Activated CD8-positive, alpha-beta memory T cell treated with anti-CD3 and anti-CD28 coated beads for 24 hours (primary cell): Measurements from ENCODE around the gene LRTM2.

Experiments
- DNase-seq: peaks from one replicate; pipeline ENCODE4 v3.0.0-alpha.2; 2020

Gene LRTM2

DNA sequence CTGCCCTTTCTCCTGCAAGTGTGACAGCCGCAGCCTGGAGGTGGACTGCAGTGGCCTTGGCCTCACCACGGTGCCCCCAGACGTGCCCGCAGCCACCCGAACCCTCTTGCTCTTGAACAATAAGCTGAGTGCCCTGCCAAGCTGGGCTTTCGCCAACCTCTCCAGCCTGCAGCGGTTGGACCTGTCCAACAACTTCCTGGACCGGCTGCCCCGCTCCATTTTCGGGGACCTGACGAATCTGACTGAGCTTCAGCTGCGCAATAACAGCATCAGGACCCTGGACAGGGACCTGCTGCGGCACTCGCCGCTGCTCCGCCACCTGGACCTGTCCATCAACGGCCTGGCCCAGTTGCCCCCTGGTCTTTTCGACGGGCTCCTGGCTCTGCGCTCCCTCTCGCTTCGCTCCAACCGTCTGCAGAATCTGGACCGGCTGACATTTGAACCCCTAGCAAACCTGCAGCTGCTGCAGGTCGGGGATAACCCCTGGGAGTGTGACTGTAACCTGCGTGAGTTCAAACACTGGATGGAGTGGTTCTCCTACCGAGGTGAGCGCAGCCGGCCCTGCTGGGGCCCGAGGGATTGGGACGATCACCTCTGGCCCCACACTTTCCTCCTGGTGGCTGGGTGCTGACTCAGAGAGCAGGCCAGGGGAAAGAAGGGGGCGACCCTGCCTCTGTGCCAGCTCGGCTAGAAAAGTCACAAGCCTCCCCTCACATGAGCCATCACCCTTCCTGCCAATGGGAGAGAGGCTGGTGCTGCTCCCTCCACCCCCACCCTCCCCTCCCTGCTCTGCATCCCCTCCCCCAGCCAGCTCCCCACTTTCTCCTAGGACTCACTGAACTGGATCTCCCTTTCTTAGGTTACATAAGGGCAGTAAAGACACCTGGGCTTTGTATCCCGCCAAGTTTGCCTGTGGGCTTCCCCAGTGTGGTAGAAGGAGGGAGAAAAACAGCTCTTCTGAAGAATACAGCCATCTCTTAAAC lies 10.9 kb downstream of the LRTM2 start:
- DNase-seq = no peak

DNA sequence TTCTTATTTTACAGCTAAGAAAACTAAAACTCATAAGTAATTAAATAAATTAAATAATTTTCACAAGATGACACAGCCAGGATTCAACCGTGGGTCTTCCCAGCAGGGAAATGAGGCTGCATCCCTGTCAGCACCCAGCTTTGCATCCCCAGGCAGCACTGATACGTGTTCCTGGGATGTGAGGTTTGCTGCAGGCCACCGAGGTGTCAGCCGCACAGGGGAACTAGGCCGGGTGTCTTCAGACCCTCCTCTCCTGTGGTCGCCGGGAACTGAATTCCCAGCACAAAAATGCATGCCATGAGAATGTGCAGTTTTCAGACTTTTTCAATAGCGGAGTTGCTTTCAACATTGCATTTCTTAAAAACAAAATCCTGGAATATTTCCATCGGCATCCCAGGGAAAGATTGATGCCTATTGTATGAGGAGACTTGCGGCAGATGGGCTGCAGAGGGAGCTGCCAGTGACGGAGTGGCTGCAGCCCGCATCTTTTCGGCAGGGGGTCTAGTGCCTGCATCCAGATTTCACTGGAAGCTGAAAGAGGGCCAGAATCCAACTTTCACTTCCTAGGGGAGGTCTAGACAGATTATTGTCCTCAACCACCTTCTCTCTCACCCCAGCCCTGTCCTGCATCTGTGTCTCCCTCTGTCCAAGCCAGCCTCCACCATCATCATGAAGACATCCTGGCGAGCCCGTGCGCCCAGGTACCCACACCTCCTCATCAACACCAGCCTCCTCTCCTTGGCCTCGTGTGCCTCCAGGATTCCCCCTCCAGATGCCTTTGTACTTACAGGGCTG lies 12.6 kb downstream of the LRTM2 start:
- DNase-seq = no peak

DNA sequence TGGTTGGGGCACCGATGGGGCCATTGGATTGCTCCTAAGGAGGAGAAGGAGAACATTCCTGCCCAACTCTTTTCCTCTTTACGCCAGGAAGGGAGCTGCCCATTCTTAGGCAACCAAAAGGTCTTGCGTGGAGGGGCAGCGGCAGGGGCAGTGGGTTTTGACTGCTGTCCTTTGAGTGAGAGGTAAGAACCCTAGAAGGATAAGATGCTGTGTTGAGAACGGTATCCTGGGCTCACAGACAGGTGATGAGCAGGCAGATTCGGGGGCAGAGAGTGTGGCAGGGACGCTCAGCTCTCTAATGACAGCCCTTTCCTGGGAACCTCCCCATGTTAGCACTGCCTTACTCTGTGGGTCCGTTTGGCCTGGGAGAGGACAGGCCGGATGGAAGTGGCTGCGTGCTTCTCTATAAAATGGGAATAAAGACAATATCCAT lies 13.2 kb downstream of the LRTM2 start:
- DNase-seq = no peak

DNA sequence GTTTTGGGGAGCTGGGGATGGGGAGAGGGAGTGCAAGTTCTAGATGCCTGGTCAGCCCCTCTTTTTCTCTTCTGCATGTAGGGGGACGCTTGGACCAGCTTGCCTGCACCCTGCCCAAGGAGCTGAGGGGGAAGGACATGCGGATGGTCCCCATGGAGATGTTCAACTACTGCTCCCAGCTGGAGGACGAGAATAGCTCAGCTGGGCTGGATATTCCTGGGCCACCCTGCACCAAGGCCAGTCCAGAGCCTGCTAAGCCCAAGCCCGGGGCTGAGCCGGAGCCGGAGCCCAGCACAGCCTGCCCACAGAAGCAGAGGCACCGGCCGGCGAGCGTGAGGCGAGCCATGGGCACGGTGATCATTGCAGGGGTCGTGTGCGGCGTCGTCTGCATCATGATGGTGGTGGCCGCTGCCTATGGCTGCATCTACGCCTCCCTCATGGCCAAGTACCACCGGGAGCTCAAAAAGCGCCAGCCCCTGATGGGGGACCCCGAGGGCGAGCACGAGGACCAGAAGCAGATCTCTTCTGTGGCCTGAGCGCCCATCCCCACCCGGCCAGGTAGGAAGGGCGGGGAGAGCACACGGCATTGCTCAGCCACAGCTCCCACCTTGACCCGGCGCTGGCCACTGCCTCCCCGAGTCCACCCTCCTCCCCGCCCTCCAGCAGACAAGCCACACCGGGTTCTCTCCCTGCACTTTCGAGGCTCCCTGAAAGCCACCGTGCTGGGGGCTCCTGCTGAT lies 14.0 kb downstream of the LRTM2 start:
- no peak for DNase-seq

DNA sequence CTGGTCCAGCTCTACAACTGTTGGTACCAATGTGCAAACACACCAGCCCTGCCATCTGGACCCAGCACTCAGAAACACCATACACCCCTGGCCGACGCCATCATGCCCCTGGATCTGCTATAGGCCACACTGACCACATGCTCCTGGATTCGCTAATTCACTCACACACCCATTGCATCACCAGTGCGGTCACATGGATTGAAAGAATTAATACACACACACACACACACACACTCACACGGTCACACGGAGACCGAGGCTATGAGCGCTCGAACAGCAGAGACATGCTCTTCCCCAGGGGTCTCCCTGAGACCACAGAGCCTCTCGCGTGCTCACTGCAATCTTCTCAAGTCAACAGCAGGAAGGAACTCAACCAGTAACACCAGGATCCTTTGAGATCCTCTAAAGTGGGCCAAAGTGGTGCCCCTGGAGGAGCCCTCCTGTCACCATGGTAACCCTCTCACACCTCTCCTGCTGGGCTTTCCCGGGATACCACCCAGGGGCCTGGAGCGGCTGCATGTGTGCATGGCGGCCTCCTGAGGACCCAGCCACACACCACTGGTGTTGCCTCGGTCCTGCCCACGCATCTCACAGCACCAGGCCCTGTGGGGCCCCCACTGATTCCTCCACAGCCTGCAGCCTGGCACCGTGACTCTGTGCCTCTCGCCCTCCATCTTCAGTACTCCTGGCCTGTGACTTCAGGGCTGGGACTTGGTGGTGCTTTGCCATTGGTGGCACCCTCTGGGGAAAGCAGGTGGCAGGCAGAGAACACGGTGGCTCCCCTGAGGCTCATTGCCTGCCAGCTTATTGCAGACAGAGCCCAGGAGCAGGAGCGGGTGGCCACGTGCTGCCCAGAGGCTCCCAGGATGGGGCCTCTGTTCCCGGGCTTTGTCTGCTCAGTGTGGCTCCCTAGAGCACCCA lies 15.1 kb downstream of the LRTM2 start:
- no peak for DNase-seq

DNA sequence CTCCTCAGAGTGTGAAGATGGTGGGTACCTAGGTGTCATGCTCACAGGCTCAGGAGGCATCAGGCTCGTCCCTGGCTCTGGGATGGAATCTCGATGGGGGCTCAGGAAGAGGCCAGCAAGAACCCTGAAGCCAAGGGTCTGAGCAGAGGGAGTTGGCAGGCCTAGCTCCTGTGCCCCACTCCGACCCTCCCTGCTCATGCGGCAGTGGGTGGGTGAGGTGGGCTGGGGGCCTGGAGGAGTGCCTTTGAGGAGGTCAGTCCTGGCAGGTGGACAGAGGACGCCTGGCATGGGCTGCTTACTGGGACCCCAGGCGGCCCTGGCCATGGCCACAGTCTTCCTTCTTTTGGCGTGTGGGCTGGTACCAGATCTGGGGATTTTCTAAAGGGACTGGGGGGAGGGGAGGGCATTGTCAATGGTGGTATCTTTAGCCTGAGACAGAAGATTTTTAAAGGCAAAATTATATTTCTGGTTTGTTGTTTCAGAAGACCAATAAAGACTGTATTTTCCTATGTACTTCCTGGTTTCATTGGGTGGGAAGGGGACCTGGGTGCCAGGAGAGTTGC lies 16.0 kb downstream of the LRTM2 start:
- no peak for DNase-seq

DNA sequence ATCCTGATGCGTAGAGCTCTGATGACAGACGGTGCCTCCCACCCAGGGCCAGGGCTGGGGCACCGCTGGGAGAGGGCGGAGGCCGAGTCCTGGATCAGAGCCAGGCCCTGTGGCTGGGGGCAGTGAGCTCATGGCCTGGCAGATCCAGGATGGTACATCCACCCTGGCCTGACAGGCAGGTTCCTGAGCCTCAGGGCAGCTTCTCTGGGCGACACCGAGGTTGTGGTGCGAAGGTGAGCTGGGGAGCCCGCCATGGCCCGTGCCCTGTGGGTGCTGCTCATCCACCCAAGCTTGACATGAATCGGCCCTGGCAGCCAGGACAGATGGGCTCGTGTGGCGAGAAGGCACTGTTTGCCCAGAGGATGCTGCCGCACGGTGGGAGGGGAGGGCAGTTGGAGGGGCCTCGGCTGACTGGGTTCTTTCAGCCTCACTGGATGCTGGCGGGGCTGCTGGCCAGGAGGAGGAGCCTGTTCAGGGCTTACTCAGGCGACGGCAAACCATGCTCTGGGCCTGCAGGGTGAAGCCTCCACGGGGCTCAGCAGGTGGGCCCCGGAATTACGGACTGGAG lies 16.6 kb downstream of the LRTM2 start:
- no peak for DNase-seq

DNA sequence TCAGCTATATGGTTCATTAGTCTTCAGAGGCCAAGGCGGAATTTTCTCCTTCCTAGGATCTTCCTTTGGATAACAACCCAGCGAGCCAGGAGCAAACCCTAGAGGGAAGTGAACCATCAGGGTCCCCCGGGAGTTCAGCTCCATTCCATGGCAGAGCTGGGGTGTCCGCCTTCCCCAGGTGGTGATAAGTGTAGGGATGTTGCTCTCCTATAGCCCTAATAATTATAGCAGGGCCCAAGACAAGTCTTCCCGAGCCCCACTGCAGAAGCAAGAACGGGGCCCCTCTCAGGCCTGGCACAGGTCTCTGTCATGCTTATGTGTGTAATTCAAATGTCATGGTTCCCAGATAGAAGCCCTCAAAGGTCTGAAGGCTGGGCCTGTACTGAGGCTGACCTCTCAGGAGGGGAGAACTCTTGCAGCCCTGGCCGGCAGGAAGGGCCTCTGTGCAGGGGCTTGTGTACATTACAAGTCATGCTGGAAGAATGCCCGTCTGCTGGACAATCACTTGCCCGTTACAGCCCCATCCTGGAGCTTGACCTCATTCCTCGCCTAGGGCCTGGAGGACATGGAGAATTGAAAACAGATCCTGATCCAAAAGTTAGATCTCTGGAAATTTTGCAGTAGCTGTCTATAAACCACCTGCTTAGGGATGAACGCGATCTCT lies 17.3 kb downstream of the LRTM2 start:
- DNase-seq = no peak

DNA sequence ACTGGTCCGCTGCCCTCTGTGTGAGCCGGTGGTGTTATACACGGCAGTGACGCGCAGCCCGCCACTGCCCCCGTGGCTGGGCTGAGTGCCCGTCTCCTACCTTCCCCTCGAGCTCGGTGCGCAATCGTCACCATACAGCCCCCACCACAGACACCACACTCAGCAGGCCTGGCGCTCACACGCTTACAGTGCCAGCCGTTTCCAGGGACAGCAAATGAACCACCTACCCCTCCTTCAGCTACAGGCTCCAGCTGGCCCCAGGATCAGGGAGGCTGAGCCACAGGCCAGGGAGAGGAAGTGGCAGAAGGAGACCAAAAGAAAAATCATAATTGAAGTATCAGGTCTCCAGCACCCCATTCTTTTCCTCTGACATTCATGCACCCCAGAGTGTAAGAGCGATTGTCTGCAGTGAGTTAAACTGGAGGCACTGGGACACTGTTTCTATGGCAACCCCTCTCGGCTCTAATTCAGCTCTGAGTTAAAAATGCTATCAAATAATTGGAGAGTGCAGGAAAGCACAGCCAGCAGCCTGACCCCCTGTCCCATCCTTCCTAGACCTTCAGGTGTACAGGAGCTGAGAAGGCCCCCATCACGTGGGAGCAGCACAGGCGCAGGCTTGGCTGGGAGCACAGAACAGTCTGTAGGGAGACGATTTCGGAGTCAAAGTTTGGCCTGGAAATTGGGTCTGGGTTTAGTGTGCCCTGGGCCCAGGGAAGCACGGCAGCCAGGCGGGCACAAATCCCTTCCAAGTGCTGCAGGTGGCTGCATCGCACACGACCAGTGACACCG lies 18.0 kb downstream of the LRTM2 start:
- no peak for DNase-seq

DNA sequence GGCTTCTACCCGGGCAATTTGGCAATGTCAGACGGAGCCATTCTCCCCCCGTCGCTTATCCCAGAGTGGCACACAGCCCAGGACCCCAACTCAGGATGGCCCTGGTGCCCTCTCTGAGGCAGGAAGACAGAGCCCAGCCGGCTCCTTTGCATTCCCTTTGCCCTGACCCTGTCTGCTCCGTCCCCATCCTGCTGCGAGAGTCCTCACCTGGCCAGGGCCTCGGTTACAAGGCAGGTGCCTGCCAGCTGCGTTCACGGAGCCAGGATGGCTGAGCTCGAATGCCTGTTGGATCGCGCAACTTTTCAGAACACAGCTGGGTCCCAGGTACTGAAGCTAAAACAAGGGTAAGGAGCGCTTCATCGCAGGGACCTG lies 18.6 kb downstream of the LRTM2 start:
- DNase-seq = no peak

DNA sequence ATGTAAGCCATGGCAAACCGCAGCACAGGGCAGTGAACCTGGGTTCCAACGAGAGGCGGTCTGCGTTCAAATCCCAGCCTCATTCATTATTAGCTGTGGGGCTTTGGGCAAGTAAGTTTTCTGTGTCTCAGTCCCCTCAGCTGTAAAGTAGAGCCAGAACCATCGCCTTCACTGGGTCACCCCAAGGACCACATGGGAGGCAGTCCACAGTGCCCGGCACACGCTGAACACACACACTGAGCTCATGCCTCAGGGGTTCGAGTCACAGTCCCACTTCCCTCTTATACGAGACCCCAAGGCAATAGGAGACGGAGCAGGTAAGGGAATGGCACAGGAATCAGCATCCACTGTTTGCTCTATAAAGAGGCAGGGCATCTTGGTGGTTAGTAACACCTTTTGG lies 19.1 kb downstream of the LRTM2 start:
- no peak for DNase-seq

DNA sequence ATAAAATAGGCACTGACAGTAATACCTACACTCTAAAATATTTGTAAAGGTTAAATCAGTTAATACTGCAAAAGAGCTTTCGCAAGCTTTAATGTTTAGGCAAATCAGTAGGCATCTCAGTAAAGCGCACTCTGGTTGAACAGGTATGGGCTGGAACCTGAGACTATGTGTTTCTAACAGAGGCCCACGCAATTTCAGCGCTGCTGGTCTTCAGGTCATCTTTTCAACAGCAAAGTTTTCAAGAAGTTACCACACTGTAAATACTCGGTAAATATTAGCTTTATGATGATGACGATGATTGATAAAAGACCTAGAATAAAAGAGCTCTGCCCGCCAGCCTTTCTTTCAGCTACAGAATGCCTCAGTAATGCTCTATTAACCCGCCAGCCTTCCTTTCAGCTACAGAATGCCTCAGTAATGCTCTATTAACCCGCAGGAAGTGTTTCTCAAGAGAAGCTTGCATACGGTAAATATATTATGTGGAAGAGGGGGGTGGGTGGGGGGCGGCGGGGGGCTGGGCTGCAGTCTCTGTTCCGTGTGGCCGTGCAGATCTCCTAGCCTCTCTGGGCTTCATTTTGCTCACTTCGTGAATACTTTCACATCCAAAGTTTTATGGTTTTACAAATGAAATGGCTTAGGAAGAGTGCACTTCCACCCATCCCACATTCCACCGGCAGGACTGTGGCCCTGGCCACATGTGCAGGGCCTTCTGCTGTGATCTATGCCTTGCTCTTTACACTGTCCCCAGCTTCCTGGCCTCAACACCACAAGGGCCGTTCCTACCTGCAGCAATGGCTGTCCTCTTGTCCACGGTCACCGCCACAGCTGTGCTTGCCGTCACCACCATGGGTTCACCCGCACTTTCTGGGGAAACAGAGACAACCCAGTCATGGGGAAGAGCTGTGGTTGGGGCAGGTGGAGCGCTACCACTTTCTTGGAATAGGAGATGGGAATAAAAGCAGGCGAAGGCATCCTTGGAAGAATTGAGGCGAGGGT lies 19.9 kb downstream of the LRTM2 start:
- DNase-seq = no peak

DNA sequence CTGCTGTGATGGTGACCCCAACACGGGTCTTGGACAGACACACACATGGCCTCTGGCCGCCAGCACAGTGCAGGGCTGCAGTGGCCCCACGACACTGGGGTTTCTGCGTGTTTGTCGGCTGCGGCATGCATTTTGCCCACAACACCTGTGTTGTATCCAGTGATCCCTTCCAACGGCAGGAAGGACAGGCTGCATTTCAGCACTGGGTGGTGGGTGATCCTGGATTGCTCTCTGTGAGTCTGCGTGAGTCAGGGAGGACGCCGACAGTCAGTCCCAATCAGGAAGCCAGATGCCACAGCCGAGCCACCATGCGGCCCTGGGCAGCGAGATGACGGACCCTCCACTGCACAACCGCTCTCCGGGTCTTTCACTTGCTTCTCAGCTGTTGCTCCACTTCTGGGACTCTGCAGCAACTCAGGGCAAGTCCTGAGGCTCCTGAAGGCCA lies 20.6 kb downstream of the LRTM2 start:
- no peak for DNase-seq

DNA sequence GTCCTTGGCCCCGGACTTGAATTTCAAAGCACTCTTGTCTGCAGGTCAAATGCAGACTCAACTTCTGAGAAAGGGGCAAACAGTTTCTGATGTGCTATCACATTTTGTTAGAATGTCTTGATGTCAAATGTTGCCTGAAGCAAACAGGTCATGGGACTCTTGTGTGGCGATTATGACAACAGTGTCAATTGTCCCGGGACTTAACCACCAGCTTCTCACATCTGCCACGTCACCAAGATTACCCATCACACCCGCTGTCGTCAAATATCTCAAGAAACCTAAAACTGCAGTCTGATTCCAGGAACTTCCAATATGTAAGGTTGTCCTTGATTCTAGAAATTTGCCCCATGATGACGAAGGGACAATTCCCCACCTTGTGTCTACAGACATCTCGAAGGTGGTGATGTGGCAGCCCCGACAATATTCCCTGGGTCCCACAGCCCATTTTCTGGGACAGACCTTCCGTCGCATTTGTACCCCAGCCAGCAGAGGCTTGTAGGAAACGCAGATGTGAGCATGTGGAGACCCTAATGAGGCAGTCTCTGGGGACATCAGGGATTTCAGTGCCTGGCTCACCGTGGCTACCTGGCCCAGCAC lies 21.3 kb downstream of the LRTM2 start:
- no peak for DNase-seq

DNA sequence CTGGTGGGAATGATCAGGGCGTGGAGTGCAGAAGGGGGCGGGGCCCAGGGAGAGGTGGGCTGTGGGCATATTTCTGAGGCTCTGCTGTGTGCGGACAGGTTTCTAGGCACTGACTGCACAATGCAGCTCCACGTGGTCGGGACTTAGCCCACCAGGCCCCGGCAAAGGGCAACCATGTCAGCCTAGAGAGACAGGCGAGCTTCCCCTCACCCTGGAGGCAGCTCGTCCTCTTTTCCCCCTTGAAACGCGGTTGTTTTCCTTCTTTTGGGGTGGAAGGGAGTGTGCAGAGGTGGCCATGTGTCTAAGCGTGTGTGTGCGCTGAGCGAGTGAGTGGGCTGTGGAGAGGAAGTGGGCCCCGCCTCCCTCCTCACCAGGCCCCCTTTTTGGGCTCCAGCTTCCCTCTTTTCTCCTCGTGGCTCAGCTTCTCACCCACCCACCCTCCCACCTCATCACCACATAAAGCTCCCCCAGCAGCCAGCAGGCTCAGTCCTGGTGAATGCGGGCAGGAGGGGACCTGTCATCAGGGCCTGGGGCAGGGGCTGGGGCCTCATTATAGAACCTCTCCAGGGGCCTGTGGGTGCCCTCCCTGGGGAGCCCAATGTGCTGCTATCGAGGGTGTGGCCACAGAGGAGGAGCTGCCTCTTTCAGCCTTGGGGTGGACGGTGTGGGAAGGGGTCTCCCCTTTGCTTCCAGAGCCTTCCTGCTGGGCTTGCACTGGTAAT lies 22.0 kb downstream of the LRTM2 start:
- no peak for DNase-seq

DNA sequence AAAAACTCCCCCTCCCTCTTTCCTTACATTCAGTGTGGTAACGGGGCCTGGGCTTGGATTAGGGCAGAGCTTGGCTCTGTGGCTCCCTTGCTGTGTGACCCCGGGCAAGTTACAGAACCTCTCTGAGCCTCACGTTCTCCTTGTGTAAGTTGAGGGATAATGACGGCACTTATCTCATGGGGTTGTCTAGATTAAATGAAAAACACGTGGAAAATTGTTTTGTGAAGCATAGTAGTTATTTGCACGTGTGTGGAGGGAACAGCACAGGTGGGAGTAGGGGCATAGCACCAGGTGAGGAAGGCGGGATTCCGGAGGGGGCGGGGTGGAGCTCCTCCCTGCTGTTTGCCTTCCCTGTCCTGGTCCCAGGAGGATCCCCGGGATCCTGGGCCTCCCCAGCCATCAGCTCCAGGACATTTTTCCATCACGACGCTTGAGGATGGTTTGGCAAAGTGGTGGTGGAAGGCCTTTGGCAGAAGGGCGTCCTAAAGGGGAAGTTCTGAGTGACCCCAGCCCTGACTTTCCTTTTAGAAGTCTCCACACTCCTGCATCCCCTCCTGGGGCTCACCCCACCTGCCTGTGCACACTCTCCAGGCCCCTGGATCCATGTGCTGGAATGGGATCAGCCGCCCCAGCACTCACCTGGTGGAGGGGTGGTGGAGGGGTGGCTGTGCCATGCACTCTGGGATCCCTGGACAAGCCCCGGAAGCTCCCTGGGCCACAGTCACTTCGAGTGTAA lies 22.7 kb downstream of the LRTM2 start:
- no peak for DNase-seq

DNA sequence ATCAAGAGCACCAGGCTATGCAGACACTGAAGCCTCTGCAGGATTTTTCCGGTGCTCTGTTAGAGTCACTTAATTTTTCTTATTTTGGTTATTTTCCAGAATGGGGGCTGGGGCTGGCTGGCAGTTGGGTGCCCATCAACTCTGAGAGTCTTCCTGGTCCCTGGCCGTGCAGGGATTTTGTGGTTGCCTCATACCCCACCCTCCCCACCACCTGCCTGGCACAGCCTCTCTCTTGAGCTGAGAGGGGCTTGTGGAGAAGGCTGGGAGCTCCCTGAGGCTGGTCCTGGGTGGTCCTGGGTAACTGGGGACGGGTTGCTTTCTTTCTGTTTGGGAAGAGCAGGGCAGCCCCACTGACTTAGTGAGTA lies 23.3 kb downstream of the LRTM2 start:
- no peak for DNase-seq
